Eye (tissue), 1 donor: ENCODE measurements around the gene ST6GALNAC4.
"Not testable (repeated sequence)": the region's sequence is repeated elsewhere in the genome, so short reads cannot be mapped to it uniquely, and the experiment has no call there.

Source experiments
- DNase-seq: peaks from one replicate; pipeline ENCODE4 v3.0.0-alpha.2; 2015

The ST6GALNAC4 gene

DNA sequence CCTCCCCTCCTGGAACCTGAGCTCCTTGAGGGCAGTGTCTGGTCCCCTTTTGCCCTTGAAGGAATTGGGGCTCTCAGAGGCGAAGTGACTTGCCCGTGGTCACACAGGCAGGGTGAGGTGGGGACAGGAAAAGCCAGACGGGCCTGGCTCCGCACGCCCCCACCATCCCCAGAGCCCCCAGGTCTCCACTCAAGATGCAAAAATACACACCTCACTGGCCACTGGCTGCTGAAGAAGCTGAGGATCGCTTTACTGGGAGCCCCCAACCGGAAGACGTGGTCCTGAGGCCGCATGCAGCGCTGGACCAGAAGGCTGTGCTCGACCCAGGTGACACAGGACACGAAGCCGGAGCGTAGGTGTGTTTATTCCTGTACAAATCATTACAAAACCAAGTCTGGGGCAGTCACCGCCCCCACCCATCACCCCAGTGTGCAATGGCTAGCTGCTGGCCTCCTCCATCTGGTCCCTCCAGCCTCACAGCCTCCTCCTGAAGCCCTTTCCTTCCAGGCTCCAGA, 31.8 kb downstream of the ST6GALNAC4 start:
- DNase-seq: no peak

GRCh38 chr9:127884427-127884911, 32.4 kb downstream of the ST6GALNAC4 start:
- no peak for DNase-seq

DNA sequence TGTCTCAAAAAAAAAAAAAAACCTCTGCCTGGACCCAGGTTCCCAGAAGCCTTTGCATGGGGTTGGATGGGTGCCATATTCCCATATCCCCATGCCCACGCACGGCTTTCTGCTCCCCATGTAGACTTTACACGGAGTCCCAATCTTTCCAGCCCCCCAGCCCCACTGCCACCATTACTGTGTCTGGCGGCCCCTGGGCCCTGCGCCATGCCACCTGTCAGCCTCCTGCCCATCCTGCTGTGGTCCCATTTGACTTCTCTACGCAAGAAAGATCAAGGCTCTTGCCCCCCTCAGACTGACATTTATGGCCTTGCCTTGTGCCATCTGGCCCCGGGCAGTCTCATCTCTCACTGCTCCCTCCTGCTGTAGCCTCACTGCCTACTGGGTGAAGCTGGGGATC, 32.9 kb downstream of the ST6GALNAC4 start:
- no peak for DNase-seq

- not testable (repeated sequence) for DNase-seq
Observed at GRCh38 chr9:127881715-127882114, 35.1 kb downstream of the ST6GALNAC4 start.

GRCh38 chr9:127880143-127880542, 36.7 kb downstream of the ST6GALNAC4 start:
- DNase-seq: no peak

- no peak for DNase-seq
Observed at GRCh38 chr9:127878652-127879390, 38.0 kb downstream of the ST6GALNAC4 start.

DNA sequence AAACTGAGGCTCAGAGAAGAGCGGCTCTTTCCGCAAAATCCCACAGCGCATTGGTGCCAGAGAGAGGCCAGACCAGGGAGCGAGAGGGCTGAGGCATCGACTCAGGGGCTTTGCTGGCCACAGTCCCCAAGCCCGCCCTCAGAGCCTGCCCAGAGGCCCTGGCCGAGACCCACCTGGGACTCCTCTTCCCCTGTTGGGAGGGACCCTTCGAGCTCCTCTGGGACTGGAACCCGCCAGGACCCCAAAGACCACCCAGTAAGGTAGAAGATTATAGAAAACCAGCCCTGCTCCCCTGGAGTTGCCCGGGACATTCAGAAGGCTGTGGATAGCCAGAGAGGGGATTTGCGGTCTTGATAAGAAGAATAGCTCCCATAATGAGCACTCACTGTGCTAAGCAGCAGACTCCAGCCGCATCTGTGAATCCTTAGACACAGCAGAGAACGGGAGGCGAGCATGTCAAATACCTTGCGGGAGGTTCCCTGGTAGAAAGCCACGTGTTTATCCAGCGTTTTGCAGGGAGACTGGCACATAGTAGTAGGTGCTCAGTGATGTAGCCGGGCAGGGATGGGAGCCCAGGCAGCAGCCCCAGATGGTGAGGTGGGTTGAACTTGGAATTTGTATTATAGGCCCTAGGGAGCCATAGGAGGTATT, 38.7 kb downstream of the ST6GALNAC4 start:
- DNase-seq: no peak

GRCh38 chr9:127877566-127877998, 39.3 kb downstream of the ST6GALNAC4 start, which contains the start of gene AK1:
TSS of gene AK1 (minus strand) at chr9:127877675. CDS start at chr9:127874617, 3,058 bp downstream.
- DNase-seq: peak; percentile 83

DNA sequence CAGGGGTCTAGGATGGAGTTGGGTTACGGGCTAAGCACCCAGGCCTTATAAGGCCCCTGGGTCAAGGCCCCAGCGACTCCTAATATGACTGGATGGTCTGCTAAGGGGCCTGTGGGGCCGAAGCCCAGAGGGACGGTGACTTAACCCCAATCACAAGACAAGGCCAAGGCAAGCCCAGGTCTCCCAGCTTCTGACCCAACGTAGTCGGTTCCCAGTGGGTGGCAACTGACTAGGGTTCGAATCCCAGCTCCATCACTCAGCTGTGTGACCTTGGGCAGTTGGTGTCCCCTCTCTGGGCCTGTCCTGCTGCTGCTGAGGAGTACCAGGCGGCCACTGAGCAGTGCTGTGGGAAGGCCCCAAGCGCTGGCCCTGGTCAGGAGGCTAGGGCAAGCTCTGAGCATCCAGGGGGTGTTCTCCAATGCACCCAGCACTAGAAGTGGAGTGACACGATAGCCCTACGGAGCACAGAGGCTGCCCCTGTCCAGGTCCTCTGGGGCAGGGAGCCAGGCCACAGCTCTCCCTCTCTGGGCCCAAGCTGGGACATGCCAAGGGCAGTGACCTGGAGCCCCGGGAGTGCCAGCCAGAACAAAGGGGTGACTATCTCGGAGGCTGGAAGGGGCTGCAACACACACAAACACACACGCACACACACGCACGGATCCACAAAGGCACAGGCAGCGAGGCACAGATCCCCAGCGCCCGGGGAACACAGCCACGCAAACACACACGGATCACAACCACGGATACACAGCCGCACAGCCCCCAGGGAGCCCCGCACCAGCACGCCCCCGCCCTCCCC, 39.9 kb downstream of the ST6GALNAC4 start:
- DNase-seq: peak; percentile 66

DNA sequence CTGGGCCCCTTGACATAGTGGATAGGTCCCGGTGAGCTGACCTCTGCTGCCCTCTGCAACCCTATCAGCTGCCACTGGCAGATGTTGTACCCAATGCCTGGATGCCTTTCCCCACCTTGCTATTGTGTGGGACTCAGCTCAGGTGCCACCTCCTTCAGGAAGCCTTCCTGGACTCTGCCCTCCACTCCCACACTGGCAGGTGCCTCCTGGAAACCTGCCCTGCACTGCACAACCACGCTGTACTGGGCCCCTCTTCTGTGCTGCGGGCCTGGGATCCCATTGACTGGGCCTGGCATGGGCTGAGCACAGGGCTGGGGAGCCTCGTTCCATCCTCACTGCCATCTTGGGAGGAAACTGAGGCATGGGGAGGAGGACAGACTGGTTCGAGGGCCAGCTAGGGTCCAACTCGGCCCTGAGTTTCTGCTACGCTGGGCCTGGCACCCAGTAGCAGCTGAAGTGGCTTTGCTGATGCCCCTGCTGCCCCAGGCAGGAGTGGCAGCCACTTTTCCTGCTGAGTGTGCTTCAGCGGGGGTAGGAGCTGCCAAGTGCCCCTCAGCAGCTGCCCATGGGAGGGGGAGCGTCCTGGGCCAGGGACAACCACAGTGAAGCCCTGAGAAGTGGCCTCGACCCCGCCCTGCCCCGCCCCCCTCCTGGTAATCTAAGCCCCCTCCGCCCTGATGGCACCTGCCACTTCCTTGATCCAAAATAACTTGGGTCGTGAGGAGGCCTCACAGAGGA, 40.6 kb downstream of the ST6GALNAC4 start:
- DNase-seq: no peak

DNA sequence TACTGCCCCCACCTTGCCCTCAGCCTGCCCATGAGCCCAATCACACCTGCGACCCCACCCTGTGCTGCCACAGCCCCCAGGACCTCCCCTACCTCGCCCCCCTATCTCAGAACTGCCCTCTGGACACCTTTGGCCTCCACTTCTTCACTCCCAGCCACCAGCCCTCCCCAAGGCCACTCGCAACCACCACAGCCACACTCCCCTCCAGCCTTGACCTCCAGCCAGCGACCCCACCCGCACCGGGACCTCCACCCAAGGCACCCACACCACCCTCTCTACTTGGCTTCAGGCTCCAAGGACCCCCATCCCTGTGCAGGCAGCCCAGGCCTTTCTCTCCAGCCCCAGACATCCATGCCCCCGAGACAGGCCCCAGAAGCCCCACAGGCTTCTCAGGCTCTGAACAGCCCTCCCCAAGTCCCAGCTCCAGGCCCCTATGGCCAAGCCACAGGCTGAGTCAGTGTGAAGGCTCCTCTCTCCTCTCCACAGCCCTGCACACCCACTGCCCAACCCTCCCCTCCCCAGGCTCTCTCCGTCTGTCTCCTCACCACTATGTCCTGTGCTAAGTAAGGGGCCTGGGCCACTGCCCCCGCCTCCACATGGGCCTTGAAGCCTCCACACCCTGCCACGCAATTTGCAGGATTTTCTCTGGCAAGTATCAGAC, 41.4 kb downstream of the ST6GALNAC4 start:
- no peak for DNase-seq

GRCh38 chr9:127874301-127875221, 42.3 kb downstream of the ST6GALNAC4 start:
- no peak for DNase-seq

- DNase-seq: no peak
Observed at GRCh38 chr9:127873886-127874285, 43.0 kb downstream of the ST6GALNAC4 start.

GRCh38 chr9:127873223-127873691, 43.6 kb downstream of the ST6GALNAC4 start:
- peak; percentile 78 for DNase-seq

DNA sequence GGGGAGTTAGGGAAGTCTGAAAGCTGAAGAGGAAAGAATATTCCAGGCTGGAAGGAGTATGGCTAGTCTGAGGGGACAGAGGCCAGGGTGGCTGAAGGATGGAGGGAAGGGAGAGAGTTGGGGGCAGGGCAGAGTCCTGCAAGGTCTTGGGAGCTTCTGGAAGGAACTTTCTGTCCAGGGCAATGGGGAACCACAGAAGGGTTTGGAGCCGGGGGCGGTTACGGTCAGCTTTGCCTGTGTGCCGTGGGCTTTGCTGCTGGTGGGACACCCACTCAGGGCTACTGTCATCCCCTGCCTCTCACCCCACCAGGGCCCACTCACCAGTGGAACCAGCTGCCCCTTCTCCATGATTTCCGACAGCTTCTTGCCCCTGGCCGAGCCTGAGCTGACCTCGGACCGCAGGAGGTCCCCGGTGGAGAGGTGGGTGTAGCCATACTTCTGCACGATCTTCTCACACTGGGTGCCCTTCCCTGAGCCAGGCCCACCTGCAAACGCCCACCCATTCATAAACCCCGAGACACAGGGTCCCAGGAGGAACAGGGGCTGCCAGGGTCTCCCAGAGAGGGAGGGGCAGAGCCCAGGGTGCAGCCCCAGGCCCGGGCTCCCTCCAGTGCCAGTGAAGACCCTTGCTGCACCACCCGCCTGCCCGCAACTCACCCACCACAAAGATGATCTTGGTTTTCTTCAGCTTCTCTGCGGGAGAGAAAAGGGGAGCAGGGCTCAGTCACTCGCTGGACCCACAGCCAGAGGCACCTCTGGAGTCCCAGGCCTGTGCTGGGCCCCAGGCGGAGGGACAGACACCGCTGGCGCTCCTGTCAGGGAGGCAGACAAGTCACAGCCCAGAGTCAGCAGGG, 44.2 kb downstream of the ST6GALNAC4 start:
- no peak for DNase-seq

DNA sequence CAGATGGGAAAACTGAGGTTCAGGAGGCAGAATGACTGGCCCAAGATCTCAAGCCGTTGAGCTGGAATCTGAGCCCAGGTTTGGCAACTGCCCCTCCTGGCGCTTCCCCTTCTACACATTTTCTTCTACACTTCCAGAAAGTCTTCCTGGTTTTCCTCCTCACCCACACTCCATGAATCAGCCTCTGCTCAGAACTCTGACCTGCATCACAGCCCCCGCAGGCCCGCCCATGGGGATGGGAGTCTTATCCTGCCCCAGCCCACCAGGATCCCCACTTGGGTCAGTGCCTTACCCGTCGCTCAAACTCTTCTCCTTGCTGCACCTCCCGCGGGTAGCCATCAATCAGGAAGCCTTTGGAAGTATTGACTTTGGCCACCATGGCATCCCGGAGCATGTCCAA, 45.3 kb downstream of the ST6GALNAC4 start:
- DNase-seq: no peak

GRCh38 chr9:127870887-127871286, 46.0 kb downstream of the ST6GALNAC4 start:
- no peak for DNase-seq

DNA sequence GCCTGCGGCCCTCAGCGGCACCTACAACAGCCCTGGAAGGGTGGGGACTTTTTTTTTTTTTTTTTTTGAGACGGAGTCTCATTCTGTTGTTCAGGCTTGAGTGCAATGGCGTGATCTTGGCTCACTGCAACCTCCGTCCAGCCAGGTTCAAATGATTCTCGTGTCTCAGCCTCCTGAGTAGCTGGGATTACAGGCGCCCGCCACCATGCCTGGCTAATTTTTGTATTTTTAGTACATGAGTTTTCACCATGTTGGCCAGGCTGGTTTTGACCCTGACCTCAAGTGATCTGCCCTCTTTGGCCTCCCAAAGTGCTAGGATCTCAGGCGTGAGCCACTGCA, 46.7 kb downstream of the ST6GALNAC4 start:
- DNase-seq: not testable (repeated sequence)

- peak; percentile 93 for DNase-seq
Observed at GRCh38 chr9:127869310-127870152, 47.3 kb downstream of the ST6GALNAC4 start.
